SU-DHL-6 (cell line): ENCODE results near the gene CPAMD8.

Experiments
- EZH2phosphoT487 ChIP-seq: fragments of 200-600 bp; sonication (generic), shearing (Covaris generic); conservative IDR thresholded peaks from 2 replicates; pipeline ENCODE4 v1.6.1; 2018; ENCODE audit warnings: mild to moderate bottlenecking, antibody characterized with exemption, low read length, moderate library complexity, mixed read lengths
- TF ChIP-seq, protein P1 (sequence below): fragments of 200-600 bp; sonication (generic); IDR thresholded peaks from one replicate; pipeline ENCODE4 v1.5.1; 2017; ENCODE audit warnings: antibody characterized with exemption, mild to moderate bottlenecking, low read length, moderate library complexity; ENCODE audit not compliant: insufficient read depth, poor library complexity, severe bottlenecking

DNA sequence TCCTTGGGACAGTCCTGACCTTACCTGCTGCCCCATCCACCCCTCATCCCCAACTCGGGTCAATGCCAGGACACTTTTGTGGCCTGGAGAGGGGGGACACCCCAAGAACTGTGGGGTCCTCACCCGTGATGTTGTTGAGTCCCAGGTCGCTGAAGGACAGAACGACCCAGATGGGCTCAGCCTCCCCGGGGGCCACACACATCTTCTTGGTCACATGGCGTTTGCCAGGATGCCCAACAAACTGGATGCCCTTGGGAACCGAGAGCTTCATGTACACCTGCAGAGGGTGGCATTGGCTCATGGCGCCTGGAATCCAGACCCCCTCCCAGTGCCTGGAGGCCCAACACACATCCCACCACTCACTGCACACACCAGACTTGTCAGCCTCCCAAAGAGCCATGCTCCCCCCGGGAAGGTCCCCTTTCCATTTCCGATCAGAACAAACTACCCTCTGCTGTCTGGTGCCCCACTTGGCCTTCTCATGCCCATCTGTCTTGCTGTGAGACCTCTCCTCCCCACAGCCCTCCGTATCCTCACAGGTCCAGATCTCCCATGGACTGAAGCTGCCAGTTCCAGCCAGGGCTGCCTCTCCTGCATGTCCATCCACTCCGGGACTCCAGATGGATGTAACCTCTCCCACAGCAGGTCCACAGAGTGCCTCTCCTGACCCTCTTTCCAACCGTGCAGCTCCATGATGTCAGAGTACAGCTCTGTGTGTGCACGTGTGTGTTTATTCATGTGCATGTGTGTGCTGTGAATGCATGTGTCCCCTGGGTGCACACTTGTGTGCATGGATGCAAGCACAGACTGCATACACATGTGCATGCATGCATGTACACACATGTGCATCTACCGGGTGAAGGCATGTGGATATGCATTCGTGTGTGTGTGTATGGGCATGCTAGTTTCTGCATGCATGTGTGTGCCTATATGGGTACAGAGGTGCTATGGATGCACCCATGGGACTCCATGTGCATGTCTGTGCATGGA, 79.4 kb downstream of the CPAMD8 start:
- TF ChIP-seq, protein P1, sequence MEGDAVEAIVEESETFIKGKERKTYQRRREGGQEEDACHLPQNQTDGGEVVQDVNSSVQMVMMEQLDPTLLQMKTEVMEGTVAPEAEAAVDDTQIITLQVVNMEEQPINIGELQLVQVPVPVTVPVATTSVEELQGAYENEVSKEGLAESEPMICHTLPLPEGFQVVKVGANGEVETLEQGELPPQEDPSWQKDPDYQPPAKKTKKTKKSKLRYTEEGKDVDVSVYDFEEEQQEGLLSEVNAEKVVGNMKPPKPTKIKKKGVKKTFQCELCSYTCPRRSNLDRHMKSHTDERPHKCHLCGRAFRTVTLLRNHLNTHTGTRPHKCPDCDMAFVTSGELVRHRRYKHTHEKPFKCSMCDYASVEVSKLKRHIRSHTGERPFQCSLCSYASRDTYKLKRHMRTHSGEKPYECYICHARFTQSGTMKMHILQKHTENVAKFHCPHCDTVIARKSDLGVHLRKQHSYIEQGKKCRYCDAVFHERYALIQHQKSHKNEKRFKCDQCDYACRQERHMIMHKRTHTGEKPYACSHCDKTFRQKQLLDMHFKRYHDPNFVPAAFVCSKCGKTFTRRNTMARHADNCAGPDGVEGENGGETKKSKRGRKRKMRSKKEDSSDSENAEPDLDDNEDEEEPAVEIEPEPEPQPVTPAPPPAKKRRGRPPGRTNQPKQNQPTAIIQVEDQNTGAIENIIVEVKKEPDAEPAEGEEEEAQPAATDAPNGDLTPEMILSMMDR, result no peak
- TF ChIP-seq EZH2phosphoT487, result no peak
